Measurements from ENCODE around the gene MECP2.

GRCh38 chrX:154132366-154132765 lies 34.8 kb upstream of the MECP2 start:
- TF ChIP-seq, protein P1, sequence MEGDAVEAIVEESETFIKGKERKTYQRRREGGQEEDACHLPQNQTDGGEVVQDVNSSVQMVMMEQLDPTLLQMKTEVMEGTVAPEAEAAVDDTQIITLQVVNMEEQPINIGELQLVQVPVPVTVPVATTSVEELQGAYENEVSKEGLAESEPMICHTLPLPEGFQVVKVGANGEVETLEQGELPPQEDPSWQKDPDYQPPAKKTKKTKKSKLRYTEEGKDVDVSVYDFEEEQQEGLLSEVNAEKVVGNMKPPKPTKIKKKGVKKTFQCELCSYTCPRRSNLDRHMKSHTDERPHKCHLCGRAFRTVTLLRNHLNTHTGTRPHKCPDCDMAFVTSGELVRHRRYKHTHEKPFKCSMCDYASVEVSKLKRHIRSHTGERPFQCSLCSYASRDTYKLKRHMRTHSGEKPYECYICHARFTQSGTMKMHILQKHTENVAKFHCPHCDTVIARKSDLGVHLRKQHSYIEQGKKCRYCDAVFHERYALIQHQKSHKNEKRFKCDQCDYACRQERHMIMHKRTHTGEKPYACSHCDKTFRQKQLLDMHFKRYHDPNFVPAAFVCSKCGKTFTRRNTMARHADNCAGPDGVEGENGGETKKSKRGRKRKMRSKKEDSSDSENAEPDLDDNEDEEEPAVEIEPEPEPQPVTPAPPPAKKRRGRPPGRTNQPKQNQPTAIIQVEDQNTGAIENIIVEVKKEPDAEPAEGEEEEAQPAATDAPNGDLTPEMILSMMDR (conservative IDR thresholded peaks at IDR 0.05; ENCODE audit: low read length): no peak
- TF ChIP-seq EZH2phosphoT487 (IDR thresholded peaks at IDR 0.05; ENCODE audit: borderline replicate concordance): no peak
